ENCODE results near the gene XPNPEP2. TPM values are rescaled to one million over a fixed set of nuclear protein-coding genes. Genes with fewer than 3 reads are reported as not detected.

Gene XPNPEP2
- total and polyA plus RNA-seq, 5 donors, result 1.3 to 4.1 (median 2.5) TPM

GRCh38 chrX:129750971-129751370, 12.2 kb downstream of the XPNPEP2 start:
- intact Hi-C loops (cut with DNase I), result no loop called here
- Histone ChIP-seq H3K27ac (ENCODE audit: low read length) (no peak overlapping the region), H3K4me3 (ENCODE audit: low read length) (no peak overlapping the region), H3K27me3 (ENCODE audit: control insufficient read depth, insufficient read depth) (no peaks in the 10 kb centered on the region), H3K9me3 (ENCODE audit: control insufficient read depth, low read length) (no peaks in the 10 kb centered on the region), H3K4me1 (ENCODE audit: control insufficient read depth, insufficient read depth, low read length) (no peaks in the 10 kb centered on the region)
- WGBS, result 88% methylated on average over 8 of the region's 8 CpGs
- no peak for DNase-seq
- no peak for ATAC-seq

DNA sequence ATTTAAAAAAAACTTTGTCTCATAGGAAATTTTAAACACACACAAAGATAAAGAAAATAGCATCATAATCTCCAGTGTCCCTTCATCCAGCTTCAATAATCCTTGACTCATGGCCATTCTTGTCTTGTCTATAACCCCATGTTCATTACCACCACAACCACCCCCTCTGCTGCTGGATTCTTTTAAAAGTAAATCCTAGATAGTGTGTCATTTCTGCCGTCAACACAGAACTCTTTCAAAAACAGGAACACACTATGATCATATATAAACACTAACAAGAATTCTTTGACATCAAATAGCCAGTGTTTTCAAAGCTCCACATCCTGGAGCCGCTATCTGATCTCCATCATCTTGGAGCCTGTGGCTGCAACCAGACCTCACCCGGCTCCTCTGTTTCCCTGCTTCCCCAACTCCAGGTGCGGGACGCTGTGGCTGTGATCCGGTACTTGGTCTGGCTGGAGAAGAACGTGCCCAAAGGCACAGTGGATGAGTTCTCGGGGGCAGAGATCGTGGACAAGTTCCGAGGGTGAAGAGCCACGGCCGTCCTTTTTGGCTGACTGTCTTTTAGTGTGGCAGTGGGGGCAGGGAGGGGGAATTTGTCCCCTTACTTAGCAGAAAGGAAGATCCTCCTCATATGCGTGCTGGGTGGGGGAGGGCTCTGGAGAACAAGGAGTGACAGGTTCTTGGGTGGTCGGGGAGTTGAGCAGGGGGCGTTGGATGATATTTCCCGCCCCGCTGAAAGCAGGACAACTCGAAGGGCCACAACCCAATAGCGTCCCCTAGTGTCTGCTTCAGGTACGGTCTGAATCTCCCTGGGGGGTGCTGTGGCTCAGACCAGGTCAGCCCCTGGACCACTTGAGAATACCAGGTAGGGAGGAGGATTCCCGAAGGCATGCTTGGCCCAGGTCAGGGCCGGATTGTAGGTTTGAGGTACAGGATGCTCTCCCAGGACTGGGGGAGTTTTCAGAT, 15.6 kb downstream of the XPNPEP2 start:
- no peak overlapping the region for H3K4me3 ChIP-seq (ENCODE audit: low read length)
- no peaks in the 10 kb centered on the region for H3K27me3 ChIP-seq (ENCODE audit: control insufficient read depth, insufficient read depth)
- ATAC-seq (no peak), DNase-seq (no peak)
- peaks cover 2% of the 10 kb centered on the region for H3K4me1 ChIP-seq (ENCODE audit: control insufficient read depth, insufficient read depth, low read length)
- H3K9me3 ChIP-seq (ENCODE audit: control insufficient read depth, low read length), result no peaks in the 10 kb centered on the region
- WGBS, result 47% methylated on average over 22 of the region's 22 CpGs
- no peak overlapping the region for H3K27ac ChIP-seq (ENCODE audit: low read length)
- intact Hi-C loops (cut with DNase I), result no loop called here

DNA sequence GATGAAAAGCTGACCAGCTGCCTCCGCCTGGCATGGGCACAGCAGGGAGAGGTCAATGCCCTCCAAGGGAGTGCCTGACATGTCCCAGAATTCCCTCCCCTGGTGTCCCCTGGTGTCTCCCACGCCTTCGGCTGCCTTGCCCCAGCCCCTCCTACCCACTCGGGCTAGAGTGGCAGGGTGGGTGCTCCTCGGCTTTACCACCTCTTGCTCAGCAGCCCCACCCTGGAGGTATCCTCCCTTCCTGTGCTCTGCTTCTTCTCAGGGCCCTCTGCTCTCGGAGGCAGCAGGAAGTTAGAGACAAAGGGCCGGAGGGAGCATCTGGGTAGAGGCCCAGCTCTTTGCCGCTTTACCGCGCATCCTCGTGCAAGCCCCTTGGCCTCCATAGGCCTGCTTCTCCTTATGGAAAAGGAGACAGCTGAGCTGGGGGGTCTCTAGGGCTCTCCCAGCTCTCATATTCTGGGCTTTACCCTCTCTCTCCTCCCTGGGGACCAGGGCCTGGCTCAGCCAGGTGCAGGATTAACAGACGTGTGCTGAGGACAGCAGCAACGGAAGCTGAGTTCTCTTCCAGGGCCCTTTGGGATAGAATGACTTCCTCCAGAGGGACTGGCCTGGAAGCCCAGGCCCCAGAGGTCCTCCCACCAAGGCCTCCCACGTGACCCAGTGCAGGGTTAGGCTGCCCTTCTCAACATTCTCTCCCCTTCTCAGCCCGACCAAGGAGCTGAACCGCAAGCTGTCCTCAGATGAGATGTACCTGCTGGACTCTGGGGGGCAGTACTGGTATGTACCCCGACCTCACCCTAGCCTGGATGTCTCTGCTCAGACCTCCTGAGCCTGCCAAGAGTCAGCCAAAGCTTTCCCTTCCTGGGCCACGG, 17.2 kb downstream of the XPNPEP2 start:
- ATAC-seq (no peak), DNase-seq (no peak)
- intact Hi-C loops (cut with DNase I), result no loop called here
- H3K4me3 ChIP-seq (ENCODE audit: low read length), result no peak overlapping the region
- peaks cover 2% of the 10 kb centered on the region for H3K4me1 ChIP-seq (ENCODE audit: control insufficient read depth, insufficient read depth, low read length)
- WGBS, result 67% methylated on average over 18 of the region's 18 CpGs
- no peaks in the 10 kb centered on the region for H3K27me3 ChIP-seq (ENCODE audit: control insufficient read depth, insufficient read depth)
- H3K27ac ChIP-seq (ENCODE audit: low read length), result no peak overlapping the region
- no peaks in the 10 kb centered on the region for H3K9me3 ChIP-seq (ENCODE audit: control insufficient read depth, low read length)

GRCh38 chrX:129759576-129760061, 20.8 kb downstream of the XPNPEP2 start:
- Histone ChIP-seq H3K4me1 (ENCODE audit: control insufficient read depth, insufficient read depth, low read length) (peaks cover 2% of the 10 kb centered on the region), H3K27ac (ENCODE audit: low read length) (no peak overlapping the region), H3K27me3 (ENCODE audit: control insufficient read depth, insufficient read depth) (no peaks in the 10 kb centered on the region), H3K4me3 (ENCODE audit: low read length) (no peak overlapping the region), H3K9me3 (ENCODE audit: control insufficient read depth, low read length) (no peaks in the 10 kb centered on the region)
- intact Hi-C loops (cut with DNase I), result no loop called here
- 32% methylated on average over 14 of the region's 14 CpGs for WGBS
- peak; percentile 46 to 70 (median 69) for DNase-seq
- peak; percentile 72 to 74 for ATAC-seq

DNA sequence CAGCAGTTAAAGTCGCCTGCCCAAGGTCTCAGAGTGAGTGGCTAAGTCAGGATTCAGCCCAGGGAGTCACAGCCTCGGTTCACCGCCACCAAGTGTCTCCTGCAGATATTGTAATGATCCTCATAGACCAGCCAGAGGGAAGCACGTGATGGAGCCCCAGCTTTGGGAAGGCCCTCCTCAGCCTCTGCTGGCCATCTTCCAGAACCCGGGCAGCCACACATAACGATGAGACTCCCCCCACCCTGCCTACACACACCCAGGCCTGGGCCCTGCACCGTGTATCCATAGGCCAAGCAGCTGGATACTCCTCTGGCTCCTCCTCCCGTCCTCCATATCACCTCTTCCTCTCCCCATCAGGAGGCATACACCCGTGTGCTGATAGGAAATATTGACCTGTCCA, 21.4 kb downstream of the XPNPEP2 start:
- peak in 1 of 2 donors; percentile 17 for ATAC-seq

GRCh38 chrX:129760981-129761380, 22.2 kb downstream of the XPNPEP2 start:
- peaks cover 2% of the 10 kb centered on the region for H3K4me1 ChIP-seq (ENCODE audit: control insufficient read depth, insufficient read depth, low read length)
- H3K4me3 ChIP-seq (ENCODE audit: low read length), result no peak overlapping the region
- no peak overlapping the region for H3K27ac ChIP-seq (ENCODE audit: low read length)
- no peaks in the 10 kb centered on the region for H3K27me3 ChIP-seq (ENCODE audit: control insufficient read depth, insufficient read depth)
- H3K9me3 ChIP-seq (ENCODE audit: control insufficient read depth, low read length), result no peaks in the 10 kb centered on the region
- WGBS, result 97% methylated on average over 6 of the region's 6 CpGs
- DNase-seq (peak in 1 of 3 donors; percentile 23), ATAC-seq (no peak)
- intact Hi-C loops (cut with DNase I), result no loop called here

More for the DNA sequence above, 21.4 kb downstream of the XPNPEP2 start:
- WGBS, result 67% methylated on average over 9 of the region's 9 CpGs
- H3K27me3 ChIP-seq (ENCODE audit: control insufficient read depth, insufficient read depth), result no peaks in the 10 kb centered on the region
- DNase-seq, result peak in 1 of 3 donors; percentile 56
- H3K4me3 ChIP-seq (ENCODE audit: low read length), result no peak overlapping the region
- intact Hi-C loops (cut with DNase I), result no loop called here
- H3K4me1 ChIP-seq (ENCODE audit: control insufficient read depth, insufficient read depth, low read length), result peaks cover 2% of the 10 kb centered on the region
- H3K27ac ChIP-seq (ENCODE audit: low read length), result no peak overlapping the region
- H3K9me3 ChIP-seq (ENCODE audit: control insufficient read depth, low read length), result no peaks in the 10 kb centered on the region

- intact Hi-C loops (cut with DNase I), result no loop called here
- H3K4me3 ChIP-seq (ENCODE audit: low read length), result no peak overlapping the region
- ATAC-seq, result no peak
- no peak overlapping the region for H3K27ac ChIP-seq (ENCODE audit: low read length)
- no peaks in the 10 kb centered on the region for H3K9me3 ChIP-seq (ENCODE audit: control insufficient read depth, low read length)
- WGBS, result 95% methylated on average over 4 of the region's 4 CpGs
- H3K4me1 ChIP-seq (ENCODE audit: control insufficient read depth, insufficient read depth, low read length), result peaks cover 2% of the 10 kb centered on the region
- H3K27me3 ChIP-seq (ENCODE audit: control insufficient read depth, insufficient read depth), result no peaks in the 10 kb centered on the region
- DNase-seq, result no peak
Measured at GRCh38 chrX:129761596-129761995, 22.8 kb downstream of the XPNPEP2 start.

GRCh38 chrX:129762448-129762847, 23.7 kb downstream of the XPNPEP2 start:
- WGBS, result 99% methylated on average over 3 of the region's 3 CpGs
- ATAC-seq (no peak), DNase-seq (peak in 1 of 3 donors; percentile 0)
- no peak overlapping the region for H3K27ac ChIP-seq (ENCODE audit: low read length)
- H3K9me3 ChIP-seq (ENCODE audit: control insufficient read depth, low read length), result no peaks in the 10 kb centered on the region
- intact Hi-C loops (cut with DNase I), result no loop called here
- peaks cover 2% of the 10 kb centered on the region for H3K4me1 ChIP-seq (ENCODE audit: control insufficient read depth, insufficient read depth, low read length)
- H3K4me3 ChIP-seq (ENCODE audit: low read length), result no peak overlapping the region
- no peaks in the 10 kb centered on the region for H3K27me3 ChIP-seq (ENCODE audit: control insufficient read depth, insufficient read depth)

- Histone ChIP-seq H3K27ac (ENCODE audit: low read length) (no peak overlapping the region), H3K27me3 (ENCODE audit: control insufficient read depth, insufficient read depth) (no peaks in the 10 kb centered on the region), H3K4me3 (ENCODE audit: low read length) (no peak overlapping the region), H3K9me3 (ENCODE audit: control insufficient read depth, low read length) (no peaks in the 10 kb centered on the region), H3K4me1 (ENCODE audit: control insufficient read depth, insufficient read depth, low read length) (no peaks in the 10 kb centered on the region)
- intact Hi-C loops (cut with DNase I), result no loop called here
- ATAC-seq, result no peak
- no peak for DNase-seq
Measured at GRCh38 chrX:129763666-129764065, 24.9 kb downstream of the XPNPEP2 start.

- no peak for ATAC-seq
- intact Hi-C loops (cut with DNase I), result no loop called here
- H3K9me3 ChIP-seq (ENCODE audit: control insufficient read depth, low read length), result no peaks in the 10 kb centered on the region
- H3K4me3 ChIP-seq (ENCODE audit: low read length), result no peak overlapping the region
- no peaks in the 10 kb centered on the region for H3K4me1 ChIP-seq (ENCODE audit: control insufficient read depth, insufficient read depth, low read length)
- no peak overlapping the region for H3K27ac ChIP-seq (ENCODE audit: low read length)
- WGBS, result 94% methylated on average over 8 of the region's 8 CpGs
- no peaks in the 10 kb centered on the region for H3K27me3 ChIP-seq (ENCODE audit: control insufficient read depth, insufficient read depth)
- no peak for DNase-seq
Measured at GRCh38 chrX:129768186-129768585, 29.4 kb downstream of the XPNPEP2 start.
